HG03565 (cell line): ENCODE measurements around the gene MFN2.
A peak's percentile ranks its signal among the peaks of the same experiment; 100 is the strongest.
"Not testable (repeated sequence)": the region's sequence is repeated elsewhere in the genome, so short reads cannot be mapped to it uniquely, and the experiment has no call there.

Experiments used
- ATAC-seq: cut with Tn5 transposase; IDR thresholded peaks from one replicate; pipeline ENCODE4 v1.9.1; 2021; ENCODE audit warnings: mild to moderate bottlenecking, moderate library complexity; ENCODE audit not compliant: unreplicated experiment

Gene MFN2

GRCh38 chr1:11979851-11980675 lies at the start of gene MFN2:
Gene MFN2, plus strand, starts transcription at chr1:11980444. Its CDS starts 8,725 bp downstream, at chr1:11989169.
- peak; percentile 88 for ATAC-seq

GRCh38 chr1:11930571-11931445 lies 49.4 kb upstream of the MFN2 start:
- no peak for ATAC-seq

DNA sequence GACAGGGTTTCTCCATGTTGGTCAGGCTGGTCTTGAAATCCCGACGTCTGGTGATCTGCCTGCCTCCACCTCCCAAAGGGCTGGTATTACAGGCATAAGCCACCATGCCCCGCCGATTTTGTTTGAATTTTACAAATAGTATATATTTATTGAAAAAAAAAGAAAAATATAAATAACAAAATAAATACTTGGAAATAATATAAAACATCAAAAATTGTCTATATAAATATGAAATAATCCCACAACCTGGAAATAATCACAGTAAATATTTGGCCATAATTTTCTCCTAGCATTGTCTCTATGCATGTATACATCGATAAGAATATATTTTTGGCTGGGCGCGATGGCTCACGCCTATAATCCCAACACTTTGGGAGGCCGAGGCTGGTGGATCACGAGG lies 48.4 kb upstream of the MFN2 start:
- ATAC-seq, result no peak

DNA sequence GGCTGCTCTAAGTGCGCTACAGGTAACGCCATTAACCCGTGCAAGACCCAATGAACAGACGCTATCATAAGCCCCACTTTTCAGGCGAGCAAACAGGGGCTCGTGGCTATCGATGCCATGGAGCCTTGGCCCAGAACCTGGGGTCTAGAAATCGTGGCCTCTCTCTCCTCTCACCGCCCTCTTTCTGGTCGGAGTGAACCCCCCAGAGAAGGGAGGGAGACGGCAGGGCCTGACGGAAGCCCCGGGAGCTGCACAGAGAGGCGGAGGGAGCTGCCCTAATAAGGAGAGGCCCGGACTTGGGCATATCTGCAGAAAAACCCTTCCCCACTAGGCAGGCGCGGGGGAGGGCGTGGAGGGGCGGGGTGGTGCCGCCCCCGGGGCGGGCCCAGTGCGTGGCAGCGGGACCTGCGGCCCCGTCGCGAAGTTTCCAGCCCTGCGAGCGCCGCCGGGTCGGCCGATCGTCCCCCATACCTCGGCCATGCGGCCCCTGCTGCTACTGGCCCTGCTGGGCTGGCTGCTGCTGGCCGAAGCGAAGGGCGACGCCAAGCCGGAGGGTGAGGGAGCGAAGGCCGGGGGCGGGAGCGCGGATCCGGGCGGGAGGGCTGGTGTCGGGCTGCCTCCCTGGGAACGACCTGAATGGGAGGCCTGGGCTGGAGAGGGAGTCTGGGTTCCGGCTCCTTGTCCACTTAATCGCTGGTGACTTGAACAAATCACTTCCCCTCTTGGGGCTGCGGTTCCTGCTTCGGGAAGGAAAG lies 45.8 kb upstream of the MFN2 start, which contains the start of gene PLOD1:
PLOD1 (plus strand) TSS at position 416 of the 755 bp plus-strand sequence; CDS start at position 479, 63 bp downstream.
- ATAC-seq, result peak; percentile 61

GRCh38 chr1:11935057-11935412 lies 45.2 kb upstream of the MFN2 start:
- ATAC-seq, result no peak

DNA sequence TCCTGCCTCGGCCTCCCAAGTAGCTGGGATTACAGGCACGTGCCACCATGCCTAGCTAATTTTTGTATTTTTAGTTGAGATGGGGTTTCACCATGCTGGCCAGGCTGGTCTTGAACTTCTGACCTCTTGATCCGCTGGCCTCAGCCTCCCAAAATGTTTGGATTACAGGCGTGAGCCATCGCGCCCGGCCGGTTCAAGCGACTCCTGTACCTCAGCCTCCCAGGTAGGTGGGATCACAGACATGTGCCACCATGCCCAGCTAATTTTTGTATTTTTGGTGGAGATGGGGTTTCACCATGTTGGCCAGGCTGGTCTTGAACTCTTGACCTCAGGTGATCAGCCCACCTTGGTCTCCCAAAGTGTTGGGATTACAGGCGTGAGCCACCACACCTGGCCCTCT lies 44.5 kb upstream of the MFN2 start:
- ATAC-seq, result not testable (repeated sequence)

DNA sequence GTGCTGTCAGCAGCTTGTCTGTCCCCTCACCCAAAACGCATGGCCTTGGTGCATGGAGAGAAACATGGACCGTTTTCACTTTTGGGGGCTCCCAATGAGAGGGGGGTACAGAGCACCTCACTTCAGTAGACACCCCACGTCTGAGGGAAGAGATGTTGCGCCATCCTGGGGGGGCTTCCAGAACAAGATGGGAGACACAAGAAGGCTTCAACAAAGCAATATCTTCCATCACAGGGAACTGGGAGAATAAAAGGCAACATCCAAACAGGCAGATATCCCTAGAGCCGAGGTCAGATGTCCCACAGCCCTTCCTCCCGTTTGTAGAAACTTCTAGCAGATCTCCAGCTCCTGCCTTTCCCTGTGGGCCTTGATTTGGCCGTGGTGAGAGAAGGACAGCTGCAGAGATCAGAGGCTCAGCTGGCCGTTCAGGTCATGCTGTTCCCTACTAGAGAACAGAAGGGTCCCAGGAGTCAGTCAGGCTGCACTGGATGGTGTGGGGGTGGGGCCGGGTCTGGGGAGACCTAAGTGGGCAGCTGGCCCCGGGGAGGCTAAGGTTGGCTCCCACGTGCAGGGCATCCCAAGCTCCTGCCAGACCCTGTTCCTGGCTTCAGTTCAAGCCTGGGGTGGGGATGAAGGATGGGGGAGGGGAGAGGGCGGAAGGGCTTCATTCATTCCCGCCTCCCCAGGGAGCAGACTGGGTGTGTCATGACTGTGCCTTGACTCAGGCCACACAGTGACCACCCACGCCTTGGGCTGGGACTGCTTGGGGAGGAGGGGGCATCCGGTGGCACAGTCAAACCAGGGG lies 41.3 kb upstream of the MFN2 start:
- ATAC-seq, result no peak

GRCh38 chr1:11939794-11940193 lies 40.5 kb upstream of the MFN2 start:
- ATAC-seq, result not testable (repeated sequence)

DNA sequence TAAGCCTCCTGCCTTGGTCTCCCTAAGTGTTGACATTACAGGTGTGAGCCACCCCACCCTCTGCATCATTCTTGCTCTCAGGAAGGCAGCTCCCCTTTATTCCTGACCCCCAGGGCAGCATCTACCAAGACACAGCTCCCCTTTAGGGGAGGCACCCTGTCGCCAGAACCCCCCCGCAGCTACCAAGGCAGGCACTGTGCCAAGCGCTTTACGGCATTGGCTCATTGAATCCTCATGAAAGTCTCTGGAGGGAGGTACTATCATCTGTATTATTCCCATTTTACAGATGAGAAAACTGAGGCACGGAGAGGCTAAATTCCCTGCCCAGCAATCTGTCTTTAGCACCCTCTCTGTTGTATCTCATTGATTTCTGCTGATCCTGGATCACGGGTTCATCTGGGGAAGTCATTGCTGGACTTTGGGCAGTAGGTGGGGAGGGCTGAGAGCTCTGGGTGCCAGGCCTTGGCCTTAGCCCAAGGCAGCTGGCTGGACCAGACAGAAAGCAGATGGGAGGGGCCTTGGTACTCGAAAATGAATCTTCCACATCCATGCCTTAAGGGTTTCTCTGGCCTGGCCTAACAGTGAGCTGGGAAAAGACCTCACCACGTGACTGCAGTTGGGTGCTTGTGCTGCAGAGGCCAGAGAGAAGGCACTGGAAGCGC lies 39.9 kb upstream of the MFN2 start:
- ATAC-seq, result no peak

DNA sequence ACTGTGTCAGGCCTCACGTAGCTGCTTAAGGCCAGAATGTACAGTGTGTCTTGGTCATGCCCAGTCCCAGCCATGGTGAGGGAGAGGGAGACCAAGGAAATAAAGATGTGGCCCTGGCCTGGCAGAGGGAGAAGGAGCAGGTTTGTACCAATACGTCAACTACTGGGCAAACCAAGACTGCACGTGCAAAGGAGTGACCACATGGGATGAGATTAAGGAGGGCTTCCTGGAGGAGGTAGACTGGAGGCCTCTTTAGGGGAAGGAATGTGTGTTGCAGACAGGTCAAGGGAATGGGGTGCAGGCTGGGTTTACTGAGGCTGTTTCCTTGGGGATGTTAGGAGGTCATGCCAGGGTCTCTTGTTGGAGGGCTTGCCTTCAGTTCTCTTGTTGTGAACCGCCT lies 38.0 kb upstream of the MFN2 start:
- ATAC-seq, result no peak

DNA sequence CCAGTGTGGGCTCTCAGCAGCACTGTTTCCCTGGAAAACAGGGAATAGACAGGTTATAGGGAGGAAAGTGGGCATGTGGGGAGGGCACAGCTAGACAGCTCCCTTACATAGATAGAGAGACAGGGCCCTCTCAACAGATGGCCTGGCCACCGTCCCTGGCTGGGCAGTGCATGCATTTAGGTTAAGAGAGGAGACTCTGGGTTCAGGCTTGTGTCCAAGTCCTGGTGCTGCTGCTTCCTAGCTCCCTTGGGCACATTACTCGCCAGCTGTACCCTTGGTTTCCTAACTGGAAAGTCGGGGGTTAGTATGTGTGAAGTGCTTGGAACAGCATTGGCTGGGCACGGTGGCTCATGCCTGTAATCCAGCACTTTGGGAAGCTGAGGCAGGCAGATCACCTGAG lies 36.6 kb upstream of the MFN2 start:
- ATAC-seq, result no peak

GRCh38 chr1:11944358-11944931 lies 35.8 kb upstream of the MFN2 start:
- ATAC-seq, result no peak

DNA sequence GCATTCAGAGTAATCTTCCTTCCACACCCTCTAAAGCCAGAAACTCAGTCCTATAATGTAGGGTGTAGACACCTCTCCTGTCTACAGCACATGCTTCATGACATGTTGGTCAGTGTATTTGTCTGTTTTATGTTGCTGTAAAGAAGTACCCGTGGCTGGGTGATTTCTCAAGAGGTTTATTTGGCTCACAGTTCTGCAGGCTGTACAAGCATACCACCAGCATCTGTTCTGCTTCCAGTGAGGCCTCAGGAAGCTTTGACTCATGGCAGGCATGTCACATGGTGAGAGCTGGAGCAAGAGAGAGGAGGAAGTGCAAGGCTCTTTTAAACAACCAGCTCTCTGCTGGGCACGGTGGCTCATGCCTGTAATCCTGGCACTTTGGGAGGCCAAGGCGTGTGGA lies 33.6 kb upstream of the MFN2 start:
- ATAC-seq, result no peak

DNA sequence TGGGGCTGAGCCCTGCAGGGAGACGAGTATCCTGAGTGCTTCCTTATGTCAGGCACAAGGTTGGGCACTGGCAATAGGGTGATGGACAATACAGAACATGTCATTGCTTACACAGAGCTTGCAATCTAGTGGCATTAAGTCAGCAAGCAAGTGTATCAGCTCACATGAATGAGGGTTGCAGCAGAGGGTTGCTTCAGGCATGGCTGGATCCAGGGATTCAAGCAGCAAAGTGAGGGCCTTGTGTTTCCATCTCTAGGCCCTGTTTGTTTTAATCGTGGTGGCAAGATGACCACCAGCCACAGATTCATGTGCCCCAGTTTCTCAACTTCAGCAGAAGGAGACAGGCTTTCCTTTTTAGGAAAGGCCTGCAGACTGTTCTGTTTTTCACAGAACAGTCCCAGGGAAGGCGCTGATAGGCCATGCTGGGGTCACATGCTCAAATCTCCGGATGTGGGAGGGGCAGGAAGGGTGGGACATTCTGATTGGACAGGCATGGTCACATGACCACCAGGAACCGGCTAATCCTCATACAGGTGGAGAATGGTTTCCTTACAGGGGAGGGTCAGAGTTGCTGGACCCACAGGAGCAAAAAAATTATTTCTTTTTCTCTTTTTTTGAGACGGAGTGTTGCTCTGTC lies 31.3 kb upstream of the MFN2 start:
- ATAC-seq, result no peak

GRCh38 chr1:11951901-11952300 lies 28.3 kb upstream of the MFN2 start:
- ATAC-seq, result no peak

GRCh38 chr1:11952455-11953109 lies 27.7 kb upstream of the MFN2 start:
- no peak for ATAC-seq

- no peak for ATAC-seq
Observed at GRCh38 chr1:11955221-11955620, 25.0 kb upstream of the MFN2 start.

- ATAC-seq, result no peak
Observed at GRCh38 chr1:11957398-11957797, 22.8 kb upstream of the MFN2 start.
